Subcutaneous adipose tissue (tissue), 4 donors: ENCODE measurements around the gene TGM5. TPM values are rescaled to one million over a fixed set of nuclear protein-coding genes. Genes with fewer than 3 reads are reported as not detected.

Experiments used
- CTCF ChIP-seq: fragments of 450-650 bp; IDR thresholded peaks from one replicate; pipeline ENCODE4 v1.5.1; 2016; ENCODE audit warnings: low read depth, mild to moderate bottlenecking, control low read depth, antibody characterized with exemption, moderate library complexity
- total RNA-seq, 4 donors: library from RNA; depleted of rRNA; stranded (reverse); fragments of >200 nt; gene quantifications; one replicate each; pipeline ENCODE4 v1.1.0, GENCODE V29; 2016

The TGM5 gene
- total RNA-seq, 4 donors from 2014 or later: 0.22 to 4.7 (median 1.0) TPM; not detected in 1

GRCh38 chr15:43229977-43230376 lies 36.8 kb downstream of the TGM5 start:
- no peak for TF ChIP-seq CTCF

- TF ChIP-seq CTCF: no peak
Observed at GRCh38 chr15:43226436-43227305, 40.1 kb downstream of the TGM5 start.

- no peak for TF ChIP-seq CTCF
Observed at GRCh38 chr15:43225201-43225949, 41.4 kb downstream of the TGM5 start.

GRCh38 chr15:43221422-43221821 lies 45.3 kb downstream of the TGM5 start:
- no peak for TF ChIP-seq CTCF

GRCh38 chr15:43220991-43221403 lies 45.7 kb downstream of the TGM5 start, which contains the start of gene EPB42:
EPB42 (minus strand) TSS chr15:43221018; CDS start chr15:43220825, 193 bp downstream.
- TF ChIP-seq CTCF: no peak

GRCh38 chr15:43219929-43220928 lies 46.5 kb downstream of the TGM5 start:
- TF ChIP-seq CTCF: no peak
